Retinal pigment epithelial cell (primary cell): ENCODE data around the gene FLYWCH1.
"Not testable (repeated sequence)": the region's sequence is repeated elsewhere in the genome, so short reads cannot be mapped to it uniquely, and the experiment has no call there.

ENCODE experiments used
- DNase-seq: peaks from one replicate; pipeline ENCODE4 v3.0.0-alpha.2; 2010; ENCODE audit warnings: low read depth
- H3K4me3 ChIP-seq: 2 replicates; pipeline ENCODE4 v1.5.1; 2011; ENCODE audit warnings: mild to moderate bottlenecking, low read length, control low read depth, moderate library complexity
- TF ChIP-seq, protein P1 (sequence below): conservative IDR thresholded peaks from 2 replicates; pipeline ENCODE4 v1.5.1; 2011; ENCODE audit warnings: low read depth, low read length, control low read depth, inconsistent platforms

The FLYWCH1 gene

DNA sequence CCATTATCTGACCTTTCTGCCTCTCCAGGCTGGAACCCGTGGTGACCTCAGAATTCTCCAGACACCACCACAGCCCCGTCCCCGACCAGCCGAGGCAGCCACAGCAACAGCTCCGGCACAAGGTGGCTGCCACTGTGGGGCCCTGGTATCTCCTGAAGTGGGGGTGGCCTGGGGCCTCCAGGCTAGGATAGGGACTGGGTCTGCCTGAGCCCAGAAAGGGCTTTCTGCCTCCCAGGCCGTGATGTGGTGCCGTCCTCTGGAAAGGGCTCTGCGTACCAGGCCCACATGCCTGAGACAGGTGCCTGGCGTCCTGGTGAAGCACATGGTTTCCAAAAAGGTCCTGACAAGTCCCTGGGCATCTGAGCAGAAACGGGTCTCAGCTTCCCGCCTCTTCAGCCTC is 17.1 kb downstream of the FLYWCH1 start:
- TF ChIP-seq, protein P1, sequence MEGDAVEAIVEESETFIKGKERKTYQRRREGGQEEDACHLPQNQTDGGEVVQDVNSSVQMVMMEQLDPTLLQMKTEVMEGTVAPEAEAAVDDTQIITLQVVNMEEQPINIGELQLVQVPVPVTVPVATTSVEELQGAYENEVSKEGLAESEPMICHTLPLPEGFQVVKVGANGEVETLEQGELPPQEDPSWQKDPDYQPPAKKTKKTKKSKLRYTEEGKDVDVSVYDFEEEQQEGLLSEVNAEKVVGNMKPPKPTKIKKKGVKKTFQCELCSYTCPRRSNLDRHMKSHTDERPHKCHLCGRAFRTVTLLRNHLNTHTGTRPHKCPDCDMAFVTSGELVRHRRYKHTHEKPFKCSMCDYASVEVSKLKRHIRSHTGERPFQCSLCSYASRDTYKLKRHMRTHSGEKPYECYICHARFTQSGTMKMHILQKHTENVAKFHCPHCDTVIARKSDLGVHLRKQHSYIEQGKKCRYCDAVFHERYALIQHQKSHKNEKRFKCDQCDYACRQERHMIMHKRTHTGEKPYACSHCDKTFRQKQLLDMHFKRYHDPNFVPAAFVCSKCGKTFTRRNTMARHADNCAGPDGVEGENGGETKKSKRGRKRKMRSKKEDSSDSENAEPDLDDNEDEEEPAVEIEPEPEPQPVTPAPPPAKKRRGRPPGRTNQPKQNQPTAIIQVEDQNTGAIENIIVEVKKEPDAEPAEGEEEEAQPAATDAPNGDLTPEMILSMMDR, result no peak
- H3K4me3 ChIP-seq, result no peak overlapping the region

DNA sequence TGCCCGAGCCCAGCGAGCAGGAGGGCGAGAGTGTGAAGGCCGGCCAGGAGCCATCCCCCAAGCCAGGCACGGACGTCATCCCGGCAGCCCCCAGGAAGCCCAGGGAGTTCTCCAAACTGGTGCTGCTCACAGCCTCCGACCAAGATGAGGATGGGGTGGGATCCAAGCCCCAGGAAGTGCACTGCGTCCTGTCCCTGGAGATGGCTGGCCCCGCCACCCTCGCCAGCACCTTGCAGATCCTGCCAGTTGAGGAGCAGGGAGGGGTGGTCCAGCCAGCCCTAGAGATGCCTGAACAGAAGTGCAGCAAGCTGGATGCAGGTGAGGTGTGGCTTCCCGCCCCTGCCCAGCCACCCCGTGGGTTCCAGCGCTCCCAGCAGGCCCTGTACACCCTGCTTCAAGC is 18.0 kb downstream of the FLYWCH1 start:
- DNase-seq, result no peak
- TF ChIP-seq, protein P1, result no peak
- no peak overlapping the region for H3K4me3 ChIP-seq

More for the DNA sequence above, 17.1 kb downstream of the FLYWCH1 start:
- DNase-seq, result no peak

DNA sequence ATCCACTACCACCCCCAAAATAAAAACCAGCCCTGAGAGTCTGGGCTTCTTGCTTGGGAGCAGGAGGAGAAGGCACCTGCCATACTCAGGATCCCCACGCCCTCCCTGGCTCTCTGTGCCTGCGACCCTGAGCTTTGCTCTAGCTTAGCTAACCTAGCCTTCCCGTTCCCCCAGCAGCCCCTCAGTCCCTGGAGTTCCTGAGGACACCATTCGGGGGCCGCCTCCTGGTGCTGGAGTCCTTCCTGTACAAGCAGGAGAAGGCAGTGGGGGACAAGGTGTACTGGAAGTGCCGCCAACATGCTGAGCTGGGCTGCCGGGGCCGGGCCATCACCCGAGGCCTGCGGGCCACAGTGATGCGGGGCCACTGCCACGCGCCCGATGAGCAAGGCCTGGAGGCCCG is 18.5 kb downstream of the FLYWCH1 start:
- TF ChIP-seq, protein P1, result no peak
- no peak overlapping the region for H3K4me3 ChIP-seq
- no peak for DNase-seq

DNA sequence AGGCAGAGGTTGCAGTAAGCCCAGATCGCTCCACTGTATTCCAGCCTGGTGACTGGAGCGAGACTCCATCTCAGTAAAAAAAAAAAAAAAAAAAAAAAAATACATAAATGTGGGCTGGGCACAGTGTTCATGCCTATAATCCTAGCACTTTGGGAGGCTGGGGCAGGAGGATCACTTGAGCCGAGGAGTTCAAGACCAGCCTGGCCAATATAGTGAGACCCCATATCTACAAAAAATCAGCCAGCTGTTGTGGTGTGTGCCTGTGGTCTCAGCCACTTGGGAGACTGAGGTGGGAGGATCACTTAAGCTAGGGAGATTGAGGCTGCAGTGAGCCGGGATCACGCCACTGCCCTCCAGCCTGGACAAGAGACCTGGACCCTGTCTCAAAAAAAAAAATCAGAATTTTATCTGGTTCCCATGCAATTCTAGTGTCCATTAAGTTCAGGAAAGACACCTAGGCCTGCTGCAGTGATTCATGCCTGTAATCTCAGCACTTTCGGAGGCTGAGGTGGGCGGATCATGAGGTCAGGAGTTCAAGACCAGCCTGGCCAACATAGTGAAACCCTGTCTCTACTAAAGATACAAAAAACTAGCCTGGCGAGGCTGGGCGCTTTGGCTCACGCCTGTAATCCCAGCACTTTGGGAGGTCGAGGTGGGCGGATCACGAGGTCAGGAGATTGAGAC is 19.6 kb downstream of the FLYWCH1 start:
- not testable (repeated sequence) for DNase-seq, H3K4me3 ChIP-seq

DNA sequence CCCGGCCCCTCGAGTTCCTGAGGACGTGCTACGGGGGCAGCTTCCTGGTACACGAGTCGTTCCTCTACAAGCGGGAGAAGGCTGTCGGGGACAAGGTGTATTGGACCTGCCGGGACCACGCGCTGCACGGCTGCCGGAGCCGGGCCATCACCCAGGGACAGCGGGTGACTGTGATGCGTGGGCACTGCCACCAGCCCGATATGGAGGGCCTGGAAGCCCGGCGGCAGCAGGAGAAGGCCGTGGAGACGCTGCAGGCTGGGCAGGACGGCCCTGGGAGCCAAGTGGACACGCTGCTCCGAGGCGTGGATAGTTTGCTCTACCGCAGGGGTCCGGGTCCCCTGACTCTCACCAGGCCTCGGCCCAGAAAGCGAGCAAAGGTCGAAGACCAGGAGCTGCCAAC is 21.4 kb downstream of the FLYWCH1 start:
- TF ChIP-seq, protein P1, result no peak
- H3K4me3 ChIP-seq, result no peak overlapping the region
- no peak for DNase-seq

DNA sequence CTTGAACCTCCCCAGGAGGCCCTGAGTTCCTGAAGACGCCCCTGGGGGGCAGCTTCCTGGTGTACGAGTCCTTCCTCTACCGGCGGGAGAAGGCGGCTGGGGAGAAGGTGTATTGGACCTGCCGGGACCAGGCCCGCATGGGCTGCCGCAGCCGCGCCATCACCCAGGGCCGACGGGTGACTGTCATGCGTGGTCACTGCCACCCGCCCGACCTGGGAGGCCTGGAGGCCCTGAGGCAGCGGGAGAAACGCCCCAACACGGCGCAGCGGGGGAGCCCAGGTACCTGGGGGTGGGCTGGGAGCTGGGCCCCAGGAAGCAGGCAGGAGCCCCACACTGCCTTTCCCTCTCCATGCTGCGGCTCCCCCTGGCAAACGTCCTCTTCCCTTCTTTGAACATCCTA is 22.0 kb downstream of the FLYWCH1 start:
- TF ChIP-seq, protein P1, result no peak
- DNase-seq, result no peak
- H3K4me3 ChIP-seq, result no peak overlapping the region

DNA sequence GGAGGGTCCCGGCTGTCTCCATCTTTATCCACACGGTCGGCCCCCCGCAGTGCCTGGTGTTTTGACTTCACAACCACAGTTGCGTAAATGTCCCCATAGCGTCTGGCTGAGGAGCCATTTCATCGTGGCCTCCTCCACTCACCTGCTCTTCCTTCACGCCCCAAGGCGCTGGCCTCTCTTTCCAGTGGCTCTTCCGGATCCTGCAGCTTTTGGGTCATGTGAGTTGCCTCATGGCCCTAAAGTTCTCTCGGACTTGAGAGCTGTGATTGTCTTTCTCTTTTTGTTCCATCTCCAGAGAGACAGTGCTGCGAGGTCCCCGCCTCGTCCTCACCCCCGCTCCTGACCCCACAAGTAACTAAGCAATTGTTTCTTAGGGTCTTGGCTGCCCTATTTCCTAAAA is 22.7 kb downstream of the FLYWCH1 start:
- TF ChIP-seq, protein P1, result no peak
- no peak overlapping the region for H3K4me3 ChIP-seq
- DNase-seq, result no peak
